HG03520 (cell line): ENCODE measurements around the gene RND1.
"Not testable (repeated sequence)": the region's sequence is repeated elsewhere in the genome, so short reads cannot be mapped to it uniquely, and the experiment has no call there.

Experiments
- ATAC-seq: cut with Tn5 transposase; IDR thresholded peaks from one replicate; pipeline ENCODE4 v1.9.1; 2021; ENCODE audit warnings: mild to moderate bottlenecking, moderate library complexity; ENCODE audit not compliant: unreplicated experiment

The RND1 gene

GRCh38 chr12:48869191-48869590 is 3.5 kb upstream of the RND1 start:
- no peak for ATAC-seq

- no peak for ATAC-seq
These were observed 2.8 kb upstream of the RND1 start for GRCh38 chr12:48868451-48868850.

DNA sequence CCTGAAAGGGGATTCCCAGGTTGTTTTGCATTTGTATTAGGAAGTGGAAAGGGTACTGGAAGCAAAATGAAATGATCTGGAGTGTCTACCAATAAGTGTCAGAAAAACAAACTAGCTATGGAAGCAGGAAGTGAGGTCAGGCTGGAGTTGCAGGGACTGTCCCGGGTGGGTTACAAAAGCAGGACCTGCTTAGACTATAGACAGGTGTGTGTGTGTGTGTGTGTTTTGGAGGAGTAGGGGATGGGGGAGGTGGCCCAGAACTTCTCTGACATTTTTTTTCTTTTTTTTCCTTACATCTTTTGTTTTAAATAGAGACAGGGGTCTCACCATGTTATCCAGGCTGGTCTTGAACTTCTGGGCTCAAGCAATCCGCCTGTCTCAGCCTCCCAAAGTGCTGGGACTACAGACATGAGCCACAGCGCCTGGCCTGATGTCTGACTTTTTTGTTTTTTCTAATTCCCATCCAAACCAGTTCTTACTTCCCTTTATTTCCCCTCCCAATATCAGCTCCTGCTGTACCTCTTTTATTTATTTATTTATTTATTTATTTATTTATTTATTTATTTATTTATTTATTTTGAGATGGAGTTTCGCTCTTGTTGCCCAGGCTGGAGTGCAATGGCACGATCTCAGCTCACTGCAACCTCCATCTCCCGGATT is 512 bp upstream of the RND1 start:
- ATAC-seq: no peak

GRCh38 chr12:48863291-48863690 is 2.4 kb downstream of the RND1 start:
- ATAC-seq: no peak

GRCh38 chr12:48862760-48863159 is 2.9 kb downstream of the RND1 start:
- no peak for ATAC-seq

DNA sequence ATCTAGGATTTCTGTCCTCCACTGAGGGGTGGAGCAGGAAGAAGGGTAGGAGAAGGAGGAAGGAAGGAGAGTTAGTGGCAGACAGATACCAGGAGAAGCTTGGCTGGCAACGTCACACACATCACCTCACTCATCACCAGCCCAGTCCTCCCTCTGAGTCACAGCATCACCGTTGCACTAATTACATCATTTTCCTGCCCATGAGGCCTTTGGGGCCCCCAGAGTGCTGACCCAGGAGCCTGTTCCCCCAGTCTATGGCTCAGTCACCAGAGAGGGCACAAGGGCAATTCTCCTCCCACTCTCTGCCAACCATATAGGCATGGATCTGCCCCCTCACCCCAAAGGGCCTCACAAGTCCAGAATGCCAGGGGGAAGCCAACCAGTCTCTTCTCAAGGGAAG is 4.6 kb downstream of the RND1 start:
- no peak for ATAC-seq

DNA sequence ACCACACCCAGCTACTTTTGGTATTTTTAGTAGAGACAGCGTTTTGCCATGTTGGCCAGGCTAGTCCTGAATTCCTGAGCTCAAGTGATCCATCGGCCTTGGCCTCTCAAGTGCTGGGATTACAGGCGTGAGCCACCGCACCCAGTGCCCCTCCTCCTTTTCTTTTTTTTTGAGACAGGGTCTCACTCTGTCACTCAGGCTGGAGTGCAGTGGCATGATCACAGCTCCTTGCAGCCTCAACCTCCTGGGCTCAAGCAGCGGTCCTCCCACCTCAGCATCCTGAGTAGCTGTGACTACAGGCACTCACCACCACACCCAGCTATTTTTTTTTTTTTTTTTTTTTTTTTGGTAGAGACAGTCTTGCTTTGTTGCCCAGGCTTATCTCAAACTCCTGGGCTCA is 5.4 kb downstream of the RND1 start:
- not testable (repeated sequence) for ATAC-seq

- no peak for ATAC-seq
These were observed 6.1 kb downstream of the RND1 start for GRCh38 chr12:48859607-48860006.

DNA sequence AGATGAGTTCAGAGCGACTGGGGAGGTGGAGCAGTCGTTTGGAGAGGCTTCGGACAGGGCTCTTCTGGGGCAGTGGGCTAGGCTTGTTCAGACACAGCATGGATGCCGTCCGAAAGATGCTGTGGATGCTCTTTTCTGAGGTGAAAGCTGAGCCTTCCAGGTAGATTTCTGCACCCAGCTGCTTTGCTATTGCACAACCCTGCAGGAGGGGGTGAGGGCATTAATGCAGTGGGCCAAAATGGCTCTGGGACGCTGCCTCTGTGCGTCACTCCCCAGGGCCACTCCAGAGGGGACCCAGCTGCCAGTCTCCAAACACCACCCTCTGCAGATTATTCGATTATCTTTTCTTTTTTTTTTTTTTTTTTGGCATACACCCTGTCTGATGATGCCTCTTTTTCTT is 7.6 kb downstream of the RND1 start:
- ATAC-seq: no peak

DNA sequence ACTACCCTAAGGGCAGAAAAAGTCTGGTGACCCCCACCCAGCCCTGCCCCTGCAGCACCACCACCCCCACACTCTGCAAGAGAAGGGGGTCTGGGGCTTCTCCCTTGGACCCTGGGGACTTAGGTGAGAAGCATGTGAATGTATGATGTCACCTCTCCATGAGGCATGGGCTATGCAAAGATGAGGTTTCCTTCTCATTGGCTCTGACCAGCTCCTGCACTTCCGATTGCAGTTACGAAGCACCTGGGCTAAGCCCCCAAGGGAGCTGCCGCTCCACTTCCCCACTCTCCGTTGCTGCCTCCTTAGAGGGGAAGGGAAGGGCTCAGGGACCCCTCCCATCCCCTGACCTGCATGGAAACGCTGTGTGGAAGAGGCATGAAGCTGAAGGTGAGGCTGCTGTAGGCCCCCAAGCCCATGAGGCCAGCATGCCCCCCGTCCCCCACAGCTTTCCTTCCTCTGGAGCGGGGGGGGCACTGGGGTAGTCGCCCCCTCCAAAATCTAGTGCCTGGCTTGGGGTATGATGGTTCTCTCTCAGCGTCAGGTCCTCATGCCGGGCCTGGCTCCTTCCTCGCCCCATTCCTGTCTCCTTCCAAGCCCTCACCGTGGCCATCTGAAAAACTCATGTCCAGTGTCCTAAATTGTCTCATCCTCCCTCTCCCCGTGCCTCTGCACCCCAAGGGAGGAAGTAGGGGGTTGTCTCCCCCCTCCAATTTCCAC is 8.2 kb downstream of the RND1 start:
- ATAC-seq: no peak

GRCh38 chr12:48856379-48856778 is 9.3 kb downstream of the RND1 start:
- no peak for ATAC-seq

- ATAC-seq: not testable (repeated sequence)
These were observed 10.7 kb downstream of the RND1 start for GRCh38 chr12:48854932-48855331.

GRCh38 chr12:48854488-48854887 is 11.2 kb downstream of the RND1 start:
- ATAC-seq: no peak

DNA sequence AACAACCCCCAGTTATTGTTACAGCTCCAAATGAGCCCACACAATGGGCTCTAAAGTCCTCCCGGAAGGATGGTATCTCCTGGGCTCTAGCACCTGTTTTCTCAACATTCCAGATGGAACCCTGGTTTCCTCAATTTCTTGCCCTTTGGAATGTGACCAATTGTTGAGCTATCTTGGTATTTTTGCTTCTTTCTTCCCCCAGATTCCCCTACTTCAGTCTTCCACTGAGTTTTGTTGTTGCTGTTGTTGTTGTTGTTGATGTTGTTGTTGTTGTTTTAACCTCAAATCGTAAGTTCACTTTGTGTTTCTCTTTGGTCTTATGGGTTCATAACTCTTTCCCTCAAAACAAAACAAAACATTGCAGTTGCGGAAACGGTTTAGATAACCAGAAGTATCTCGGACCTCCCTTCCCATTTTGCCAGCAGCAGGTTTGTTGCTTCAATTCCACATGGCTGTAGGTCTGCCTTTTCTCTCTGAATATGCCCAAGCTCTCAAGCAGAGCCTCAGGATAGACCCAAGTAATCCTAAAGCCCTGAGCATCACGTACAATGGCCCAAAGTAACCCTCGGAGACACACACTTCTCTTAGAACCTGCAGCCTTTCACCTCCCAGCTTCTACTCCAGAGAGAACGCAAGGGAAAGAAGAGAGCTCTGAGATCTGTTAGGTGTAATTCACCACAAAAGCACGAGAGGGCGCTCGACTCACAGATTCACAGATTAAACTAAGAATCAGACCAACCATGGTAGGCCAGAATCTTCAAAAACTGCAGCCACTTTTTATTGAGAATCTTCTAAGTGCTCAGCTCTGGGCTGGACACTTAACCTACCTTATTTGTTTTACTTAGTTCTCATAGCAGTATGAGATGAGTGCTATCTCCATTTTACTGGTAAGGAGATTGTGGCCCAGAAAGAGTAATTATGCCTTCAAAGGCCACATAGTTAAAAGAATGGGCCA is 12.7 kb downstream of the RND1 start:
- ATAC-seq: no peak

- ATAC-seq: peak; percentile 91
These were observed 13.6 kb downstream of the RND1 start, which contains the start of gene DDX23 for GRCh38 chr12:48851883-48852733. Gene DDX23, minus strand, starts transcription at chr12:48852163. Its CDS starts 6,381 bp downstream, at chr12:48845782.

DNA sequence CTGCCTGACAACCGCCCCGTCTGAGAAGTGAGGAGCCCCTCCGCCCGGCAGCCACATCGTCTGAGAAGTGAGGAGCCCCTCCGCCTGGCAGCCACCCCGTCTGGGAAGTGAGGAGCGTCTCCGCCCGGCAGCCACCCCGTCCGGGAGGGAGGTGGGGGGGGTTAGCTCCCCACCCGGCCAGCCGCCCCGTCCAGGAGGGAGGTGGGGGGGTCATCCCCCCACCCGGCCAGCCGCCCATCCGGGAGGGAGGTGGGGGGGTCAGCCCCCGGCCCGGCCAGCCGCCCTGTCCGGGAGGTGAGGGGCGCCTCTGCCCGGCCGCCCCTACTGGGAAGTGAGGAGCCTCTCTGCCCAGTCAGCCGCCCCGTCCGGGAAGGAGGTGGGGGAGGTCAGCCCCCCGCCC is 23.6 kb downstream of the RND1 start:
- not testable (repeated sequence) for ATAC-seq

DNA sequence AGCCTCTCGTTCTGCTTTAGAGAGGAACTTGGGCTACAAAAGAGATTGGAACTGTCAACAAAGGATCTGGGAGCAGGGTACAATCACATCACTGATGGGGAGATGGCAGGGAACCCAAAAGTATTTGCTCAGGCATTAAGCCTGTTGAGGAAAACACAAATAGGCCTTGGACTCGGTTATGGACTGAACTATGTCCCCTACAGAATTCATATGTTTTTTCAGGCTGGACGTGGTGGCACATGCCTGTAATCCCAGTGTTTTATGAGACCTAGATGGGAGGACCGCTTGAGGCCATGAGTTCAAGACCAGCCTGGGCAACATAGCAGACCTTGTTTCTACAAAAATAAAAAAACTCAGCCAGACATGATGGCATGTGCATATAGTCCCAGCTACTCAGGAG is 27.6 kb downstream of the RND1 start:
- no peak for ATAC-seq

- ATAC-seq: no peak
These were observed 33.2 kb downstream of the RND1 start for GRCh38 chr12:48832321-48833060.

DNA sequence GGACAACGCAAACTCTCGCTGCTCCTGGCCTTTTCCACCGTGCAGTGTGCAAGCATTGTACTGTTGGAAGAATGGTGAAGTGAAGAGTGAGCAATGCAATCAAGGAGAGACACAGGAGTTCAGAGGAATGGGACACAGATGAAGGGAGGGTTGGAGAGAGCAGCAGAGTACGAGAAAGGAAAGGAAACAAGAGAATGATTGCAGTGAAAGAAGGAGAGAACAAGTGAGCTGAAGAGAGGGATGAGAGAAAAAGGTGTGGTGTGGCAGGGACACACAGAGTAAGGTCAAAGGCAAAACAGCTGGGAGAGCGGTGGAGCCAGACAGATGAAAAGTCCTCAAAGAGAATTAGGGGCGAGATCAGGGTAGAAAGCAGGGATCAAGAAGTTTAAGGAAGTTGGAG is 34.4 kb downstream of the RND1 start:
- ATAC-seq: no peak
